Activated CD8-positive, alpha-beta memory T cell treated with anti-CD3 and anti-CD28 coated beads, Interleukin-2, amount 50 U/mL, for 4 hours (primary cell): ENCODE data around the gene HYDIN.

ENCODE experiments used
- DNase-seq: peaks from one replicate; pipeline ENCODE4 v3.0.0-alpha.2; 2020

Gene HYDIN

GRCh38 chr16:71230122-71230845, at the start of gene HYDIN:
Gene HYDIN, minus strand, starts transcription at chr16:71230722. Its CDS starts 43,827 bp downstream, at chr16:71186895.
- no peak for DNase-seq

GRCh38 chr16:71276589-71277334, 46.2 kb upstream of the HYDIN start:
- DNase-seq, result no peak

- DNase-seq, result no peak
Measured at GRCh38 chr16:71273384-71273783, 42.9 kb upstream of the HYDIN start.

GRCh38 chr16:71264299-71264698, 33.8 kb upstream of the HYDIN start:
- DNase-seq, result no peak

- DNase-seq, result no peak
Measured at GRCh38 chr16:71263582-71263981, 33.1 kb upstream of the HYDIN start.

GRCh38 chr16:71262391-71262790, 31.9 kb upstream of the HYDIN start:
- DNase-seq, result no peak

GRCh38 chr16:71260995-71261394, 30.5 kb upstream of the HYDIN start:
- DNase-seq, result no peak

GRCh38 chr16:71259086-71259485, 28.6 kb upstream of the HYDIN start:
- DNase-seq, result no peak

GRCh38 chr16:71258372-71258771, 27.9 kb upstream of the HYDIN start:
- DNase-seq, result no peak

GRCh38 chr16:71257768-71258167, 27.2 kb upstream of the HYDIN start:
- DNase-seq, result no peak

GRCh38 chr16:71255721-71256120, 25.2 kb upstream of the HYDIN start:
- DNase-seq, result no peak

- DNase-seq, result no peak
Measured at GRCh38 chr16:71254832-71255525, 24.5 kb upstream of the HYDIN start.

- no peak for DNase-seq
Measured at GRCh38 chr16:71250461-71251235, 20.1 kb upstream of the HYDIN start.

GRCh38 chr16:71249399-71249798, 18.9 kb upstream of the HYDIN start:
- no peak for DNase-seq

- DNase-seq, result no peak
Measured at GRCh38 chr16:71247478-71247877, 17.0 kb upstream of the HYDIN start.

- no peak for DNase-seq
Measured at GRCh38 chr16:71246309-71246708, 15.8 kb upstream of the HYDIN start.

- no peak for DNase-seq
Measured at GRCh38 chr16:71244521-71244920, 14.0 kb upstream of the HYDIN start.

GRCh38 chr16:71242601-71243000, 12.1 kb upstream of the HYDIN start:
- no peak for DNase-seq

- DNase-seq, result no peak
Measured at GRCh38 chr16:71242036-71242435, 11.5 kb upstream of the HYDIN start.

GRCh38 chr16:71229344-71229743, 1.2 kb downstream of the HYDIN start:
- no peak for DNase-seq

GRCh38 chr16:71226229-71227141, 4.0 kb downstream of the HYDIN start:
- DNase-seq, result no peak

- DNase-seq, result no peak
Measured at GRCh38 chr16:71225145-71225544, 5.4 kb downstream of the HYDIN start.
